MM.1S (cell line): ENCODE results near the gene COQ7.

ENCODE experiments used
- CTCF ChIP-seq: fragments of 300-600 bp; sonication (generic); IDR thresholded peaks from 2 replicates; pipeline ENCODE4 v1.5.1; 2016; ENCODE audit warnings: antibody characterized with exemption, low read length, mixed read lengths
- EZH2 ChIP-seq: fragments of 300-600 bp; sonication (generic); optimal IDR thresholded peaks from 2 replicates; pipeline ENCODE3; 2017; ENCODE audit warnings: low read depth, mild to moderate bottlenecking, antibody characterized with exemption, low read length, mixed read lengths
- EZH2phosphoT487 ChIP-seq: fragments of 300-600 bp; sonication (generic); IDR thresholded peaks from 2 replicates; pipeline ENCODE4 v1.6.1; 2018; ENCODE audit warnings: antibody characterized with exemption, low read length

GRCh38 chr16:19068237-19068815 lies 912 bp downstream of the COQ7 start:
- TF ChIP-seq CTCF (no peak), EZH2 (no peak), EZH2phosphoT487 (no peak)
